Skin of body (tissue), 2 donors: ENCODE data around the gene RAD21L1. TPM values are rescaled to one million over a fixed set of nuclear protein-coding genes. Genes with fewer than 3 reads are reported as not detected.

ENCODE experiments used
- DNase-seq: peaks from one replicate; lab custom pipeline; 2025; lab: John Stamatoyannopoulos, UW
- total RNA-seq: library from RNA; depleted of rRNA; stranded (reverse); fragments of >200 nt; gene quantifications from one replicate; pipeline ENCODE4 v1.2.3, GENCODE V29; 2014

Gene RAD21L1
- total RNA-seq, 1 donor from 2014 or later, result not detected

GRCh38 chr20:1269235-1269634 is 43.4 kb downstream of the RAD21L1 start:
- DNase-seq, result no peak

DNA sequence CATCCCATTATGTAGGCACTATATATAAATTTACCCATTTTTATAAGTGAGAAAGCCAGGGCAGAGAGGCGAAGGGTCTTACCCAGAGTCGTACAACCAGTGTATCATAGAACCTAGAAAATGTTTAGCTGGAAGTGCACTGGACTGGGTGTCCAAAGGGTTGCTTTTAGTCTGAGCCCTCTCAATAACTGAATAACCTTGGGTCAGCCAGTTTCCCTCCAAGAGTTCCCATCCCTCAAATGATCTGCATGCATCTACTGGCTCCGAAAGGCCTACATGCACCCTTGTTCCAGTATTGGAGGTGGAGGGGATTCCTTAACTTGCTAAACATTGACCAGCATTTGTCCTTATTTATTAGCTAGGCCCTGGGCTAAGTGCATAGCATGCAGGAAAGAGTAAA is 44.0 kb downstream of the RAD21L1 start:
- DNase-seq, result no peak

DNA sequence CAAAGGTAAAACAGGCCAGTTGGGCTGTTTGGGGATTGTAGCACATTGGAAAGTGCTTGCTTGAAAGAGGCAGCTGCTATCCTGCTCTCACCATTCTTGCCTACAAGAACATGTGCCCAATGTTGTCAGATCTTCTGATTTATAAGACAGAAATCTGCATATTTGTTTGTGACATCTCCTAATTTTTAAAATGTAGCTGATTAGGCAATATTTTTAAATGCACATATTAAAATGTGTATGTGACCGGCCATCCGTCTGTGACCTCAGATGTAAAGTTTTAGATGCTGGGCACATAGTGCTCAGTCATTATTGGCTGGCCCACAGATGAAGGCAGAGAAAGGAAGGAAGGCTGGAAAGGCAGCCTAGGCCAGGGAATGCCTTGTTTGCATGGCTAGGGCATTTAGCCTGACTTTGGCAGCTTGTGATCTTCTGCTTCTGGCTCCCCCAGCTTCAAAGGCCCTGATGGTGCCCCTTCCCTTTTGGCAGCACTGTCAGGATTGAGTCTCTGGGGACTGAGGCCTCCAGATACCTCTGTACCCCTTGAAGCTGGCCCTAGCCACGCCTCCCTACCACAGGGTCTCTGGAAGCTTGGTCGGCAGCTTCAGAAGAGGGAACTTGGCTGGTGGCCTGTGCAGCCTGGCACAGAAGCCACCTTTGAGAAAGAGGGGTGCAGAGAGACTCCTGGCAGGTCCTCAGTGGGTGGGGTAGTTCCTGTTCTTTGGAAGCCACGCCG is 46.7 kb downstream of the RAD21L1 start:
- no peak for DNase-seq

GRCh38 chr20:1273366-1273765 is 47.5 kb downstream of the RAD21L1 start:
- no peak for DNase-seq

DNA sequence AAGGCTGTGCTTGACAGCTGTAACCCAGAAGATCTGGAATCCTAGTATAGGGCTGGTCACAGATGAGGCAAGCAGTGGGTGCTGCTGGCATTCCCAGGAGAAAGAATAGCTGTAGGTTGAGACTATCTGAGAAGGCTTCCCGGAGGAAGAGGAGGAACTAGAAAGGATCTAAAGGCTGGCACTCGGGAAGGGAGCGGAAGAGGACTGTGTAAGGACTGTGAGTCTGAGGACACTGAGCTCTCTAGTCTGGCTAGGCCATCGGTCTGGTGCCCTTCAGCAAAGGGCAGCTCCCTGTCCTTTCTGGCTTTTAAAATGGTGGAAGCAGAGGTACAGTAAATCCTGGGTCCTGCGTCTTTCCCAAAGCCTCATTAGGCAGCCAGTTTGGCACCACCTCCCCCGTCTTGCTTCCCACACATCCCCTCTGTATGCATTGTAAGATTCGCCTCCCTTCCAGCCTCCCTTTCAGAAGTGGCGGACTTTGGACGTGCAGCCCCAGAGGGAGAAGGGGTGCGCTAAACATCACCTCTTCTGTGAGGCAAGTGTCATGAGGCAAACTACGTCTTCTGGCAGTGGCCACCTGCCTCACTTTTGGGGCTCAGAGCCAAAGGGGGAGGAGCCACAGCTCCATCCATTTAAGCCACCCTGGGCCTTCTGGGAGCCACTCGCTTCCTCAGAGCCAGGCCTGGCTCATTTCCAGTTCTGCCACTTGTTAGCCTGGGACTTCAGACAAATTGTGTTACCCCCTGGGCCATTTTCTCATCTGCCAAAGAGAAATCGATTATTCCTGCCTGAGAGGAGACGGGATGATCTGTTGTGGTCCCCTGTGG is 48.9 kb downstream of the RAD21L1 start:
- DNase-seq, result no peak

DNA sequence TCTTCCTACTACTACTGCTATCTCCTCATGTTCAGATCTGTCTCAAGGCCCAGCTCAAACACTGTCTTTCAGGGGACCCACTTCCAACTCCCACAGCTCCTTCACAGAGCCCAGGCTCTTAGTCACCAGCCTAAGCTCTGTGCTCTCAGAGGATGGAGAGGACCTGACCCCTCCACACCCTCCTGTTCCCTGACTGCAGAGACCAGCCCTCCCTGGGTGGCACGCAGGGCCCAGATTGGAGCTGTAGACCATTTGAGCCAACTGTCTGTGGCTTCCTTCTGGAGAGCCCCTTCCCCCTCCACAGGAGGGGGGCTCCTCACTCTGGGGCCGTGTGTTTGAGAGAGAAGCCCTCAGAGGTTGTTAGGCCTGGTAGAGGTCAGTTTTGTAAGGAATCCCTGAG is 50.1 kb downstream of the RAD21L1 start:
- DNase-seq, result no peak

GRCh38 chr20:1277529-1278322 is 51.9 kb downstream of the RAD21L1 start:
- DNase-seq, result no peak

DNA sequence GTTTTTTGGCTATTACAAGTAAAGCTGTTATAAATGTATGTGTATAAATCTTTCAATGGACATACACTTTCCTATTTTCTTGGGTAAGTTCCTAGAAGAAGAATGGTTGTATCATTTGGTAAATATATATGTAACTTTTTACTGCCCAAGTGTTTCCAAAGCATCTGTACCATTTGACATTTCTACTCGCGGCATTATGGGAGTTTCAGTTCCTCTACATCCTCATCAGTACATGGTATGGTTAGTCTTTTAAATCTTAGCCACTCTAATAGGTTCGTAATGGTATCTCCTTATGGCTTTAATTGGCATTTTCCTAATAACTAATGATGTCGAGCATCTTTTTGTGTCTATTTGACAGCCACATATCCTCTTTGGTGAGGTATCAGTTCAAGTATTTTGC is 53.1 kb downstream of the RAD21L1 start:
- DNase-seq, result no peak

DNA sequence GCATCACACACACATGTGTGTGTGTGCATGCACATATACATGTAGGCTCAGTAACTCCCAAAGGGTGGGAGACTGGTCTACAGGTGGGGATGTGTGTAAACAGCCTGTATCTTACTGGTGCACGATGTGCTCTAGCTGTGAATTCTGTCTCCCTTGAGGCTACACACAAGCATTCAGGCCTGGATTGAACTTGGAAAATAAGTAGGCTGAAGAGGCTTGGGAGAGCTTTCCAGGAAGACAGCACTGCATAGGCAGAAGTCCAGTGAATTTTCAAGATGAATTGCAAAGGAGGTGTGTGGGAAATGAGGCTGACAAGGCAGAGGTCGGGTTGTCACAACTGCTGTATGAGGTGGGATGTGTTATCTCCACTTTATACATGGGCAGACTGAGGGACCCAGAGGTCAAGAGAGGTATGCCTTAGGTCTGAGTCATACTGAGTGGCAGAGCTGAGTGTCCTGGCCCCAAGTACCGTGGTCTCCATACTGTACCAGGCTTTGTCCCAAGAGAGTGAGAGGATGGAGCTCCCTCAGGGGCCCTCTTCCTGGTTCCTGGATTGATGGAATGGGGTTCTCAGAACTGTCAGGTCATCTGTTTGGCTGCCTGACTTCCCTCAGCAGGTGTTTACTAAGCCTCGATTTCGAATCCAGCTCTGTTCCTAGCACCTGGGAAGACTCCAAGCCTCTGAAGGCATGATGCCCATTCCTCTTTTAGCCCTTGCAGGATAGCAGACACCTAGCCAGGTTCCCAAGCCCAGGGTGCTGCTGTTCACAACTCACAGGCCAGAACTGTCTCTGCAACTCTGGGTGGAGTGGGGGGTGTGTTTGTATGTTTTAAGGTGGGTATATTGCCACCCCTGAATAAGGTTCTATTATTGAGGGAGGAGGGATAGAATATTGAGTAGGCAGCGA is 54.6 kb downstream of the RAD21L1 start:
- no peak for DNase-seq

DNA sequence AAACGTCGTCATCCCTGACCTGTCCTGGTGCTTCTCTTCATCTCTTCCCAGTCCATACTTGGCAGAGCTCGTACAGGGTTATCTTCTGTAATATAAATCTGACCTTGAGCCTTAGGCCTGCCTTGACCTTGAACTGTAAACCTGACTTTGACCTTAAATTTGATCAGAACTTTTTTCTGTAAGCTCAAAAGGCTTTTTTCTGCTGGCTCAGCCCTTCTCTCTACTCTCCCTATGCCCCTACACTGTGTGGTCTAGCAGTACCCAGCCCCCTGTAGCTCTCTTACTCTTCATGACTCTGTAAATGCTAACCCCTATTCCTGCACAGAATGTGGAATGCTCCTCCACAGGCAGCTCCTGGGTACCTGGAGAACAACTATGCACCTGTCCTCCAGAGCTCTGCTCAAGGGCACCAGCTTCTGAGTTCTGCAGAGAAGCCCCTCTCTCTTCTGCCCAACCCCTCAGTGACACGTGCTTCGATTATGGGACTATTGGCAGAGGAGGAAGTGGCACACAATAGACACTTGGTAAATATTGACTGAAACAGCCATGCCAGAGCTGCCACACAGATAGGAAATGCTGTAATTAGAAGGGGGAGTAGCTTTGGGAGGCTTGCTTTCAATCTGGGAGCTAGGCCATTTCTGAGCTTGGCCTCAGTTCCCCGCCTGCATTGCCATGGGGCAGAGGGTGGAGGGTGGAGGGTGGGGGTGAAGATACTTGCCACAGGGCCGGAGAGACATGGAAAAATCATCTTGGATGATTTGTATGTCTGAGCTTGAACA is 55.6 kb downstream of the RAD21L1 start:
- DNase-seq, result no peak

GRCh38 chr20:1282966-1283365 is 57.1 kb downstream of the RAD21L1 start:
- DNase-seq, result no peak

DNA sequence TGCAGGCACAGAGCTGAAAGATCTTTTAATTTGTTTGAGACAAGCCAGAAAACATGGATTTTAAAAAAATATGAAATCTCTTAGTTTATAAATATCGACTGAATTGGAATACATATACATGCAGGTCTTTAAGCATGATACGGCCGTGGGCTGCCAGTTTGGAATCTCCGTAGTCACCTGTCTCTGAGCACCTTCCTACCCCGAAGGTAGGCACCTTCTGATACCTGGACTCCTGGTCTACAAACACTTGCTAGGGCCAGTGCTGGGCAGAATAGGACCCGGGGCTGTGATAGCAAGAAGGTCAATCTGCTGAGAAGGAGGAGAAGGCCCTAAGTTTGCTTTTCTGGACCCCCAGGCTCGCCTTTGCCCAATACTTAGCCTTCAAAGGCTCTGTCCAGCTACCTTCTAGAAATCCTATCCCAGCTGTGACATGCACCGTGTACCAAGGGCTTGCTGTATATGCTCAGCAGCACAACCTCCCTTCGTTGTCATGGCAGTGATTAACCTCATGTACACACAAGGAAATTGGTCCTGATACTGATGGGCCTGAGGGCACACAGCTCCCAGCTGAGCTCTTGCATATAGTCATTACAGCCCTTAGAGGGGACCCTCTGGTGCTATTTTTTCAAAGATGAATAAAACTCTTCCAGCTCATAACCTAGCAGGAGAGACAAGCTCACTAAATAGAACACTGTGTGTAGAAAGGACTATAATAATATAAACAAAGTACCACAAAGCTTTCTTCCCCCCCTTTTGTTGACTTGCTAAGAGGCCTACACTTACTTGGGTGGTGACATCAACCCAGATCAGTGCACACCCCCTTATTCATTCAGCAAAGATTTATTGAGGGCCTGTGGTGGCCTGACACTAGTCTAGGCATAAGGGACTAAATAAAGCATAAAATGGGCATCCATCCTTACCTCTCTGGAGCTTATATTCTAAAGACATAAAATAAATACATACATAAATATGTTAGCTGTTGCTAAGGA is 58.0 kb downstream of the RAD21L1 start:
- DNase-seq, result no peak

DNA sequence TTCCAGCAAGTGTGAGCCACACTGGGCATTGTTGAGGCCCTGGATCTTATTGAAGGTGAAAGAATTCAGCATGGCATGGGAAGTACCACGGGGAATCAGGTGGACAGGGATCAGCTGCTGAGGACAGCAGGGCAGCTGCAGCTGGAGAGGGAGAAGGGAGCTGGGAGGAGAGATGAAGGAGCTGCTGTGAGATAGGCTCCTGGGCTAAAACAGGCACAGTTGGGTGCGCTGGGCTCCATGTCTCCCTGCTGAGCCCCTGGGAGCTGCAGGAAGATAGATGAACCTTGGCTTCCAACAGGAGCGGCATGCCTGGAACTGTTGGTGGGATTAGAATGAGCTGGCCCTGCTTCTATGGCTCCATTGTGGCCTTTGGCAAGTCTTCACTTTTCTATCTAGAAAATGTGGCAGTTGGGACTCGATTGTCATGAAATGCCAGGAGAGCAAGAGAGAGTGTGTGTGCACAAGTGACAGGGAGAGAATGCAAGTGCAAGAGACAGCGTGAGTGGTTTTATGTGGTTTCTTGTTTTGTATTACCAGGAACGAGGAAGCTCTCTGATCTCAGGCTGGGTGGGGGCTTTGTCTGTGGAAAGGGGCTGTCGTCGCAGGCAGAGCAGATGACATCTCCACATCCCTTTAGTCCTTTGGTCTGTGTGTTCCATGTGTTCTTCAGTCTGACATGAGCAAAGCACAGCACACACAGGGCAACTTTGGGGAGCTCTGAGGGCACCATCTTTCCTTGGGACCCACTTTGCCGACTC is 60.6 kb downstream of the RAD21L1 start:
- no peak for DNase-seq

DNA sequence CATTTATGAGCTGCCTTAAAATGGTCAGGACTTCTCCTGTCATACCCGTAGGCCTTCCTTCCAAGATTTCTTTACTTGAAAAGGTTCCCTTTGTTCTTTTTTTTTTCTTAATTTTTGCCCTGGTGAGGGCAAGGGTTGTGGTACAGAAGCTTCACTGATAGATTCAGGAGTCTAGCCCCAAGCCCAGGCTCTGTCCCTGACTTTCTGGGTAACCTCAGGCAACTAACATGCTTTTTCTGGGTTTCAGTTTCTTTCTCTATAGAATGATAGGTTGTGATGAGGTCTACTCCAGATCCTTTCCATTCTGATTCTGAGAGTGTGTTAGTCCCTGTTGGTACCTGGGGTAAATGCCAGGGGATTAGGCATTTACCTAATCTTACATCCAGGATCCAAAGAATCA is 61.5 kb downstream of the RAD21L1 start:
- no peak for DNase-seq

- no peak for DNase-seq
Observed at GRCh38 chr20:1287787-1288569, 62.1 kb downstream of the RAD21L1 start.

GRCh38 chr20:1291191-1291741 is 65.4 kb downstream of the RAD21L1 start:
- peak; percentile 4 for DNase-seq

GRCh38 chr20:1292620-1293019 is 66.8 kb downstream of the RAD21L1 start:
- DNase-seq, result no peak
